ENCODE results near the gene C14orf180.

- TF ChIP-seq EZH2 (IDR thresholded peaks at IDR 0.05; ENCODE audit: insufficient read depth, poor library complexity, severe bottlenecking) (no peak), EZH2phosphoT487 (IDR thresholded peaks at IDR 0.05; ENCODE audit: insufficient read depth, low read depth) (no peak)
Observed at GRCh38 chr14:104638927-104639450, 59.4 kb downstream of the C14orf180 start.
